Transverse colon (tissue), 4 donors: ENCODE data around the gene MRPL55.

Source experiments
- CTCF ChIP-seq, 5 experiments: fragments of 200-600 bp in 3 of 5; fragments of 450-650 bp in 2 of 5; sonication (generic) in 3 of 5; IDR thresholded peaks; 1 replicate in 2 of 5; 2 replicates in 3 of 5; pipeline ENCODE4 v1.5.1; 2016 to 2017; ENCODE audit warnings: antibody characterized with exemption in 5 of 5, inconsistent platforms in 3 of 5, mild to moderate bottlenecking in 2 of 5, moderate library complexity in 1 of 5
- EP300 ChIP-seq: sonication (generic); formaldehyde crosslinking; IDR thresholded peaks from one replicate; pipeline ENCODE4 v1.6.1; 2017; ENCODE audit warnings: antibody characterized with exemption, low read depth
- POLR2A ChIP-seq: fragments of 450-650 bp; IDR thresholded peaks from one replicate; pipeline ENCODE4 v1.6.1; 2016; ENCODE audit warnings: antibody characterized with exemption, mild to moderate bottlenecking, moderate library complexity
- POLR2AphosphoS5 ChIP-seq, 3 donors: sonication (generic); formaldehyde crosslinking; IDR thresholded peaks; one replicate each; pipeline ENCODE4 v1.6.1; 2016; ENCODE audit warnings: antibody characterized with exemption in 3 of 3

GRCh38 chr1:228148196-228148861, 39.2 kb upstream of the MRPL55 start:
- no peak for TF ChIP-seq POLR2AphosphoS5 (IDR thresholded peaks at IDR 0.05)
- TF ChIP-seq CTCF (IDR thresholded peaks at IDR 0.05): no peak
- no peak for TF ChIP-seq POLR2A
- no peak for TF ChIP-seq EP300
